ENCODE measurements around the gene ELL.

Gene ELL

GRCh38 chr19:18423258-18424020 lies 98.4 kb downstream of the ELL start:
- no peak overlapping the region for H3K4me3 ChIP-seq (ENCODE audit: low read depth, low read length)
- H3K9me3 ChIP-seq (ENCODE audit: severe bottlenecking): no peaks in the 10 kb centered on the region
- no peak for TF ChIP-seq CTCF (IDR thresholded peaks at IDR 0.05; ENCODE audit: low read depth, low read length)
- DNase-seq: no peak
- peaks cover 6% of the 10 kb centered on the region for H3K36me3 ChIP-seq
- H3K27ac ChIP-seq: no peak overlapping the region
- H3K27me3 ChIP-seq (ENCODE audit: insufficient read depth, low read depth, severe bottlenecking): no peaks in the 10 kb centered on the region

GRCh38 chr19:18422530-18423191 lies 99.2 kb downstream of the ELL start:
- peaks cover 6% of the 10 kb centered on the region for H3K36me3 ChIP-seq
- H3K27ac ChIP-seq: no peak overlapping the region
- no peak for TF ChIP-seq CTCF (IDR thresholded peaks at IDR 0.05; ENCODE audit: low read depth, low read length)
- no peak overlapping the region for H3K4me3 ChIP-seq (ENCODE audit: low read depth, low read length)
- no peak for DNase-seq
- no peaks in the 10 kb centered on the region for H3K9me3 ChIP-seq (ENCODE audit: severe bottlenecking)
- H3K27me3 ChIP-seq (ENCODE audit: insufficient read depth, low read depth, severe bottlenecking): no peaks in the 10 kb centered on the region

- H3K4me3 ChIP-seq (ENCODE audit: low read depth, low read length): no peak overlapping the region
- DNase-seq: peak; percentile 47
- H3K27me3 ChIP-seq (ENCODE audit: insufficient read depth, low read depth, severe bottlenecking): no peaks in the 10 kb centered on the region
- no peak for TF ChIP-seq CTCF (IDR thresholded peaks at IDR 0.05; ENCODE audit: low read depth, low read length)
- peaks cover 4% of the 10 kb centered on the region; the same call in 1 of the 2 replicates for H3K36me3 ChIP-seq
- peak overlapping the region; percentile 33; the same call in 1 of the 2 replicates for H3K27ac ChIP-seq
- no peaks in the 10 kb centered on the region for H3K9me3 ChIP-seq (ENCODE audit: severe bottlenecking)
Measured at GRCh38 chr19:18421371-18421959, 100.4 kb downstream of the ELL start.

- Histone ChIP-seq H3K9me3 (ENCODE audit: severe bottlenecking) (no peaks in the 10 kb centered on the region), H3K27ac (0 out of 2 replicates have a peak overlapping the region, but pooled peaks have one; percentile 33), H3K36me3 (peaks cover 4% of the 10 kb centered on the region; the same call in 1 of the 2 replicates), H3K27me3 (ENCODE audit: insufficient read depth, low read depth, severe bottlenecking) (no peaks in the 10 kb centered on the region), H3K4me3 (ENCODE audit: low read depth, low read length) (no peak overlapping the region)
- no peak for TF ChIP-seq CTCF (IDR thresholded peaks at IDR 0.05; ENCODE audit: low read depth, low read length)
- no peak for DNase-seq
Measured at GRCh38 chr19:18420930-18421329, 100.9 kb downstream of the ELL start.

- Histone ChIP-seq H3K4me3 (ENCODE audit: low read depth, low read length) (peak overlapping the region; percentile 65), H3K27me3 (ENCODE audit: insufficient read depth, low read depth, severe bottlenecking) (no peaks in the 10 kb centered on the region), H3K27ac (peak overlapping the region; percentile 79), H3K9me3 (ENCODE audit: severe bottlenecking) (no peaks in the 10 kb centered on the region), H3K36me3 (peaks cover 4% of the 10 kb centered on the region; the same call in 1 of the 2 replicates)
- DNase-seq: no peak
- no peak for TF ChIP-seq CTCF (IDR thresholded peaks at IDR 0.05; ENCODE audit: low read depth, low read length)
Measured at GRCh38 chr19:18419699-18420460, 102.0 kb downstream of the ELL start.
